Tibial nerve (tissue), 4 donors: ENCODE measurements around the gene PIAS2.
"Not testable (repeated sequence)": the region's sequence is repeated elsewhere in the genome, so short reads cannot be mapped to it uniquely, and the experiment has no call there.

Experiments
- CTCF ChIP-seq, 5 experiments: fragments of 200-600 bp in 3 of 5; fragments of 450-650 bp in 2 of 5; sonication (generic) in 3 of 5; IDR thresholded peaks; one replicate each; pipeline ENCODE4 v1.5.1; 2016 to 2019; ENCODE audit warnings: antibody characterized with exemption in 5 of 5, mild to moderate bottlenecking in 3 of 5, moderate library complexity in 2 of 5
- EP300 ChIP-seq, 2 donors: sonication (generic); formaldehyde crosslinking; IDR thresholded peaks; one replicate each; pipeline ENCODE4 v1.6.1; 2017; ENCODE audit warnings: antibody characterized with exemption in 2 of 2, mild to moderate bottlenecking in 1 of 2

- not testable (repeated sequence) for TF ChIP-seq CTCF, EP300 (IDR thresholded peaks at IDR 0.05)
These were observed 121.4 kb downstream of the PIAS2 start for GRCh38 chr18:46795945-46796344.
